Calu3 (cell line): Measurements from ENCODE around the gene KCNK5. TPM values are rescaled to one million over a fixed set of nuclear protein-coding genes. Genes with fewer than 3 reads are reported as not detected.

Experiments used
- BruUV-seq: library from RNA; stranded (reverse); fragments of 400-500 nt; replicated peaks from 2 replicates; lab custom pipeline; 2021; lab: Mats Ljungman, UMichigan
- CTCF ChIA-PET: fragments of 300-600 bp; sonication (Branson Sonifier 250); formaldehyde crosslinking; loops from one replicate; lab custom pipeline; 2022; ENCODE audit warnings: antibody characterized with exemption; lab: Charles Lee
- DNase-seq: peaks from one replicate; pipeline ENCODE4 v3.0.0; 2022
- H3K27ac Mint-ChIP-seq: one replicate; pipeline ENCODE4 v1.8.0; 2022; ENCODE audit warnings: mixed read lengths; ENCODE audit not compliant: unreplicated experiment
- H3K27me3 Mint-ChIP-seq: one replicate; pipeline ENCODE4 v1.8.0; 2022; ENCODE audit warnings: mixed read lengths; ENCODE audit not compliant: unreplicated experiment
- H3K36me3 Mint-ChIP-seq: one replicate; pipeline ENCODE4 v1.8.0; 2022; ENCODE audit warnings: mild to moderate bottlenecking, moderate library complexity, mixed read lengths; ENCODE audit not compliant: insufficient read depth, unreplicated experiment
- H3K4me1 Mint-ChIP-seq: one replicate; pipeline ENCODE4 v1.8.0; 2022; ENCODE audit warnings: mild to moderate bottlenecking, low read depth, mixed read lengths; ENCODE audit not compliant: unreplicated experiment
- H3K4me3 Mint-ChIP-seq: one replicate; pipeline ENCODE4 v1.8.0; 2022; ENCODE audit warnings: mild to moderate bottlenecking, low read depth, moderate library complexity, mixed read lengths; ENCODE audit not compliant: unreplicated experiment
- H3K9me3 Mint-ChIP-seq: one replicate; pipeline ENCODE4 v1.8.0; 2022; ENCODE audit warnings: low read depth, mixed read lengths; ENCODE audit not compliant: unreplicated experiment
- intact Hi-C: fragments of 100-400 bp; cut with micrococcal nuclease; formaldehyde crosslinking; loops from one replicate; pipeline ENCODE4 v1.10.0; 2022; ENCODE audit not compliant: unreplicated experiment
- total RNA-seq: library from RNA; stranded (reverse); gene quantifications from 2 replicates; pipeline ENCODE4 v1.2.3, GENCODE V29; 2022
- TF ChIP-seq, protein P1 (sequence below): fragments of 200-600 bp; IDR thresholded peaks from one replicate; pipeline ENCODE4 v1.8.0; 2022; ENCODE audit warnings: antibody characterized with exemption; ENCODE audit not compliant: unreplicated experiment

Gene KCNK5
- total RNA-seq, 1 experiment from 2014 or later, result 62.4 TPM

- Mint-ChIP-seq H3K36me3 (peaks cover 66% of the 10 kb centered on the region), H3K9me3 (peaks cover 14% of the 10 kb centered on the region), H3K4me1 (peaks cover 20% of the 10 kb centered on the region), H3K4me3 (no peak overlapping the region), H3K27me3 (no peaks in the 10 kb centered on the region), H3K27ac (no peak overlapping the region)
- intact Hi-C loops, result no loop called here
- TF ChIP-seq, protein P1, sequence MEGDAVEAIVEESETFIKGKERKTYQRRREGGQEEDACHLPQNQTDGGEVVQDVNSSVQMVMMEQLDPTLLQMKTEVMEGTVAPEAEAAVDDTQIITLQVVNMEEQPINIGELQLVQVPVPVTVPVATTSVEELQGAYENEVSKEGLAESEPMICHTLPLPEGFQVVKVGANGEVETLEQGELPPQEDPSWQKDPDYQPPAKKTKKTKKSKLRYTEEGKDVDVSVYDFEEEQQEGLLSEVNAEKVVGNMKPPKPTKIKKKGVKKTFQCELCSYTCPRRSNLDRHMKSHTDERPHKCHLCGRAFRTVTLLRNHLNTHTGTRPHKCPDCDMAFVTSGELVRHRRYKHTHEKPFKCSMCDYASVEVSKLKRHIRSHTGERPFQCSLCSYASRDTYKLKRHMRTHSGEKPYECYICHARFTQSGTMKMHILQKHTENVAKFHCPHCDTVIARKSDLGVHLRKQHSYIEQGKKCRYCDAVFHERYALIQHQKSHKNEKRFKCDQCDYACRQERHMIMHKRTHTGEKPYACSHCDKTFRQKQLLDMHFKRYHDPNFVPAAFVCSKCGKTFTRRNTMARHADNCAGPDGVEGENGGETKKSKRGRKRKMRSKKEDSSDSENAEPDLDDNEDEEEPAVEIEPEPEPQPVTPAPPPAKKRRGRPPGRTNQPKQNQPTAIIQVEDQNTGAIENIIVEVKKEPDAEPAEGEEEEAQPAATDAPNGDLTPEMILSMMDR, result no peak
- BruUV-seq, result no TSS peak
- CTCF ChIA-PET, result no interaction called here
- no peak for DNase-seq
These were observed 47.9 kb downstream of the KCNK5 start for GRCh38 chr6:39181333-39181732.

DNA sequence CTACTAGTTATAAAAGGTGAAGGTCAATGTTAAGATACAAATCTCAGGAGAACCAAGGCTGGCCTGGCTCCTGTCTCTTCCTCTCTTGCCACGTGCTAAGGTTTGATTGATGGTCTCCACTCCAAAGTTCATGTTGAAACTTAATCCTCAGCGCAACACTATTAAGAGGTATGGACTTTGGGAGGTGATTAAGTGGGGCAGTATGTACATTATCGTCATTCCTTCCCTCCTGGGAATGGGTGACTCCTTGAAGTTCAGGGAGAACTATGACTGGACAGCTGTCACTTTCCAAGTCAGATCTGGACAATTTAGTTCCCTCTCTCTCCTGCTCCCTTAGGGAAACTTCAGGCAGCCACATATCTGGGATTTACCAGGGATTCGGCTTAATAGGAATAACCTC is 50.5 kb downstream of the KCNK5 start:
- CTCF ChIA-PET, result no interaction called here
- TF ChIP-seq, protein P1, result no peak
- intact Hi-C loops, result no loop called here
- H3K4me1 Mint-ChIP-seq, result no peaks in the 10 kb centered on the region
- no peak for DNase-seq
- no peaks in the 10 kb centered on the region for H3K27me3 Mint-ChIP-seq
- H3K27ac Mint-ChIP-seq, result no peak overlapping the region
- BruUV-seq, result no TSS peak
- peaks cover 44% of the 10 kb centered on the region for H3K36me3 Mint-ChIP-seq
- H3K9me3 Mint-ChIP-seq, result peaks cover 14% of the 10 kb centered on the region
- H3K4me3 Mint-ChIP-seq, result no peak overlapping the region

GRCh38 chr6:39178235-39178634 is 51.0 kb downstream of the KCNK5 start:
- BruUV-seq, result no TSS peak
- H3K36me3 Mint-ChIP-seq, result peaks cover 39% of the 10 kb centered on the region
- H3K4me1 Mint-ChIP-seq, result no peaks in the 10 kb centered on the region
- intact Hi-C loops, result no loop called here
- H3K9me3 Mint-ChIP-seq, result peaks cover 14% of the 10 kb centered on the region
- H3K27ac Mint-ChIP-seq, result no peak overlapping the region
- CTCF ChIA-PET, result no interaction called here
- no peak overlapping the region for H3K4me3 Mint-ChIP-seq
- H3K27me3 Mint-ChIP-seq, result no peaks in the 10 kb centered on the region
- TF ChIP-seq, protein P1, result no peak
- no peak for DNase-seq

DNA sequence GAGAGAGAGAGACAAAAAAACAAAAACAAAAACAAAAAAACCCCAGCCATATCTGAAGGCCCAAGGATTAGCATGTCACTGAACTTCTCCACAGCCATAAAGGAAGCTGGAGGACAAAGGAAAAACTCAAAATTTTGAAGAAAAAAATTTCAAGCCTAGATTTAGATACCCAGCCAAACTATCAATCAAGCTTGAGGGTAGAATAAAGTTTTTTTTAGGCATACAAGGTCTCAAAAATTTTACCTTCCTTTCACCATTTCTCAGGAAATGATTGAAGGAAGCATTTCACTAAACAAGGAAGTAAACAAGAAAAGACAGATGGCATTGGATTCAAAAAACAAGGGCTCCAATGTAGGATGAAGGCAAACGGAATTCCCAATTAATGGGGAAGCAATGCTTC is 52.1 kb downstream of the KCNK5 start:
- BruUV-seq, result no TSS peak
- Mint-ChIP-seq H3K4me1 (no peaks in the 10 kb centered on the region), H3K27ac (peak overlapping the region; percentile 8), H3K27me3 (no peaks in the 10 kb centered on the region), H3K36me3 (peaks cover 32% of the 10 kb centered on the region), H3K4me3 (no peak overlapping the region), H3K9me3 (peaks cover 14% of the 10 kb centered on the region)
- TF ChIP-seq, protein P1, result no peak
- DNase-seq, result no peak
- intact Hi-C loops, result no loop called here
- CTCF ChIA-PET, result no interaction called here
